Endothelial cell of umbilical vein (primary cell): Measurements from ENCODE around the gene SAMD4A.

Experiments
- CTCF ChIP-seq, 2 donors: IDR thresholded peaks; 1 replicate in 1 of 2; 2 replicates in 1 of 2; pipeline ENCODE4 v1.5.1; 2011; ENCODE audit warnings: low read length in 2 of 2, mild to moderate bottlenecking in 2 of 2, moderate library complexity in 2 of 2, control low read depth in 1 of 2, inconsistent platforms in 1 of 2, low read depth in 1 of 2; ENCODE audit not compliant: insufficient read depth in 1 of 2; ENCODE audit errors: extremely low read depth in 1 of 2
- POLR2A ChIP-seq: IDR thresholded peaks from 2 replicates; pipeline ENCODE4 v1.6.1; 2012; ENCODE audit warnings: low read depth, mild to moderate bottlenecking, control low read depth, low read length

- TF ChIP-seq CTCF (IDR thresholded peaks at IDR 0.05; ENCODE audit: extremely low read depth in 1 of 2, insufficient read depth in 1 of 2, low read depth in 1 of 2, low read length in 2 of 2): no peak
- TF ChIP-seq POLR2A: no peak
Measured at GRCh38 chr14:54529811-54530210, 37.1 kb upstream of the SAMD4A start.
